ENCODE results near the gene ADGB. TPM values are rescaled to one million over a fixed set of nuclear protein-coding genes. Genes with fewer than 3 reads are reported as not detected.
A peak's percentile ranks its signal among the peaks of the same experiment; 100 is the strongest.

Gene ADGB
- total and polyA plus RNA-seq, 9 of the 15 experiments (the other 6 are each of a cell fraction or from before 2014, with no cell fraction given) = not detected

GRCh38 chr6:146857180-146857979, 258.6 kb downstream of the ADGB start (continued):
- TF ChIP-seq MYNN (IDR thresholded peaks at IDR 0.05) (peak; percentile 86), MYNN (CRISPR knock-in tag; IDR thresholded peaks at IDR 0.05) (no peak), ZNF507 (tag; conservative IDR thresholded peaks at IDR 0.05) (no peak), SAP30 (IDR thresholded peaks at IDR 0.05; ENCODE audit: borderline replicate concordance, insufficient read depth, low read depth, low read length, poor library complexity, severe bottlenecking) (no peak), CTCF (IDR thresholded peaks at IDR 0.05 in 2 of 3, conservative IDR thresholded peaks at IDR 0.05 in 1 of 3; ENCODE audit: insufficient read depth in 2 of 3, low read depth in 1 of 3, low read length in 3 of 3) (peak; percentile 96 to 99 (median 98)), ZKSCAN8 (CRISPR knock-in tag; IDR thresholded peaks at IDR 0.05) (peak; percentile 53; the same call in 1 of the 2 replicates), CTBP1 (IDR thresholded peaks at IDR 0.05; ENCODE audit: borderline replicate concordance) (peak; percentile 97), DIDO1 (tag; IDR thresholded peaks at IDR 0.05; ENCODE audit: low read depth) (no peak), GTF2B (IDR thresholded peaks at IDR 0.05; ENCODE audit: extremely low read depth, insufficient read length) (no peak), POLR2AphosphoS2 (IDR thresholded peaks at IDR 0.05; ENCODE audit: low read length) (peak; percentile 80; the same call in 1 of the 2 replicates), RBM14 (IDR thresholded peaks at IDR 0.05; ENCODE audit: borderline replicate concordance, insufficient read depth, low read depth, low read length) (no peak), ZNF134 (CRISPR knock-in tag; conservative IDR thresholded peaks at IDR 0.05) (0 out of 2 replicates have a peak, but pooled peaks have one; percentile 27), CLOCK (CRISPR knock-in tag; IDR thresholded peaks at IDR 0.05; ENCODE audit: borderline replicate concordance) (no peak), EGR1 (conservative IDR thresholded peaks at IDR 0.05) (no peak), OTX1 (CRISPR knock-in tag; IDR thresholded peaks at IDR 0.05) (no peak; the same call in 1 of the 2 replicates), ZNF324 (CRISPR knock-in tag; IDR thresholded peaks at IDR 0.05) (no peak)
